Measurements from ENCODE around the gene TCP10L.

TCP10L gene

DNA sequence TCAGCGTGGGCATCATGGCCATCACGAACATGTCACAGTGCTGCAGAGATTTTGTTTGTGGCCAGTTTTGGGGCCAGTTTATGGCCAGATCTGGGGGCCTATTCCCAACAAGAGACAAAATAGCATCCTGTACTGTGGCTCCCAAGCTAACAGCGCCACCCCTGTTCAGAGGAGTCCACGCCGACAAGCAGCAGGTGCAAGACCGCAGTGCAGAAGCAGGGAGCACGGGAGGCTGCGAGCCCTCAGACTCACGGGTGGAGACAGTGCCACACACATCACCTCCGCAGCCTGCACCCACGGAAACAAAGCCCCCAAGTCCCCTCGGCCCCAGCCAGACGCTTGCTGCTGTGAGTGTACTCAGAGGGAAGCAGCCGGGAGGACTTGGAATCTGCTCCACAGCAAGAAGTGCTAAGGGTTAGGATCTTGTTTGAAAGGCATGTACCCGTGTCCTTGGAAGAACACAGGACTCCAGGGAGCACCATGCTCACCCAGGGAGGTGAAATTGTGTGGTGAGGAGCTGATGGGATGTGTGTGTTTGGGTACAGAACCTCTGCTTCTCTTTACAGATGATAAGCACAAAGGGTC, 7.1 kb downstream of the TCP10L start:
- TF ChIP-seq ZNF140 (tag by site-specific recombination; IDR thresholded peaks at IDR 0.05) (peak; percentile 37; the same call in 1 of the 2 replicates), ZNF121 (tag by site-specific recombination; IDR thresholded peaks at IDR 0.05) (no peak)
- TF ChIP-seq, protein P1, sequence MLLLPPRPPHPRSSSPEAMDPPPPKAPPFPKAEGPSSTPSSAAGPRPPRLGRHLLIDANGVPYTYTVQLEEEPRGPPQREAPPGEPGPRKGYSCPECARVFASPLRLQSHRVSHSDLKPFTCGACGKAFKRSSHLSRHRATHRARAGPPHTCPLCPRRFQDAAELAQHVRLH (tag by site-specific recombination; IDR thresholded peaks at IDR 0.05) = no peak
- H3K4me1 ChIP-seq (ENCODE audit: control insufficient read depth, insufficient read depth, low read length) = no peaks in the 10 kb centered on the region
- no peak overlapping the region for H3K4me3 ChIP-seq (ENCODE audit: low read depth, low read length)
- no peaks in the 10 kb centered on the region for H3K9me3 ChIP-seq (ENCODE audit: control insufficient read depth, insufficient read depth, low read depth, low read length)
- POLR2A ChIA-PET = no interaction called here
- CTCF ChIA-PET = interaction anchor here (0.7 to 5.5 kb wide), 5 partner anchors 8 to 889 kb away, joined by 3 to 23 read pairs (median 6); no protein-coding TSS in a partner anchor
- peaks cover 0 to 4% of the 10 kb centered on the region in 2 experiments; a peak in 1 of 3 replicates for H3K36me3 ChIP-seq (ENCODE audit: control insufficient read depth in 2 of 2, insufficient read depth in 1 of 2, low read length in 2 of 2)
- no peak overlapping the region for H3K27ac ChIP-seq (ENCODE audit: extremely low read depth, low read depth, low read length)

DNA sequence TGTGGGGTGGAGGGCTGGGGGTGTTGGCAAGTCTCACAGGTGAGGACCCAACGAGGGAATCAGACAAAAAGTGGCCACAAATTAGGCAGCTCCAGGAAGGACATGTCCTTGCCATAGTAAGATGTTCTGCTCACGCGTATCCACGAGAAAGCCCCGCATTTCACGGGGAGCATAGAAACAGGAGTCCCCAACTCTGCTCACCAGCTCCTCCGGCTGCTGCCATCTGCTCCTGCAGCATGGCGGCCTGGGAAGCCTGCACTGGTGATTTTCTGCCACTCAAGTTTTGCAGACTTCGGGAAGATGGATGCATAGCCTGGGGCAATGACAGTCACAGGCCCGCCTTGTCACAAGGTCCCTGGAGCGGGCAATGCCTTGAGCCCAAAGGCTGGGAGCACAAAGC, 9.3 kb downstream of the TCP10L start:
- H3K36me3 ChIP-seq (ENCODE audit: control insufficient read depth in 2 of 2, insufficient read depth in 1 of 2, low read length in 2 of 2) = peaks cover 0 to 4% of the 10 kb centered on the region in 2 experiments; a peak in 1 of 3 replicates
- H3K4me1 ChIP-seq (ENCODE audit: control insufficient read depth, insufficient read depth, low read length) = no peaks in the 10 kb centered on the region
- ChIA-PET POLR2A (no interaction called here), CTCF (interaction anchor here (1.0 to 1.4 kb wide), 3 partner anchors 11 to 37 kb away, joined by 3 to 5 read pairs (median 3); no protein-coding TSS in a partner anchor)
- no peak for TF ChIP-seq ZNF626 (tag by site-specific recombination; IDR thresholded peaks at IDR 0.05)
- TF ChIP-seq ZNF76 (tag by site-specific recombination; IDR thresholded peaks at IDR 0.05; ENCODE audit: borderline replicate concordance, low read depth) = no peak
- no peak for TF ChIP-seq KLF7 (tag by site-specific recombination; IDR thresholded peaks at IDR 0.05; ENCODE audit: borderline replicate concordance)
- TF ChIP-seq ZBTB48 (tag by site-specific recombination; IDR thresholded peaks at IDR 0.05) = no peak
- TF ChIP-seq, protein P2, sequence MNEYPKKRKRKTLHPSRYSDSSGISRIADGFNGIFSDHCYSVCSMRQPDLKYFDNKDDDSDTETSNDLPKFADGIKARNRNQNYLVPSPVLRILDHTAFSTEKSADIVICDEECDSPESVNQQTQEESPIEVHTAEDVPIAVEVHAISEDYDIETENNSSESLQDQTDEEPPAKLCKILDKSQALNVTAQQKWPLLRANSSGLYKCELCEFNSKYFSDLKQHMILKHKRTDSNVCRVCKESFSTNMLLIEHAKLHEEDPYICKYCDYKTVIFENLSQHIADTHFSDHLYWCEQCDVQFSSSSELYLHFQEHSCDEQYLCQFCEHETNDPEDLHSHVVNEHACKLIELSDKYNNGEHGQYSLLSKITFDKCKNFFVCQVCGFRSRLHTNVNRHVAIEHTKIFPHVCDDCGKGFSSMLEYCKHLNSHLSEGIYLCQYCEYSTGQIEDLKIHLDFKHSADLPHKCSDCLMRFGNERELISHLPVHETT (tag by site-specific recombination; IDR thresholded peaks at IDR 0.05) = no peak
- no peak for TF ChIP-seq ZFP37 (tag by site-specific recombination; IDR thresholded peaks at IDR 0.05)
- no peak for TF ChIP-seq ZNF23 (tag by site-specific recombination; IDR thresholded peaks at IDR 0.05; ENCODE audit: borderline replicate concordance)
- no peak for TF ChIP-seq ZNF366 (tag by site-specific recombination; conservative IDR thresholded peaks at IDR 0.05)
- TF ChIP-seq, protein P3, sequence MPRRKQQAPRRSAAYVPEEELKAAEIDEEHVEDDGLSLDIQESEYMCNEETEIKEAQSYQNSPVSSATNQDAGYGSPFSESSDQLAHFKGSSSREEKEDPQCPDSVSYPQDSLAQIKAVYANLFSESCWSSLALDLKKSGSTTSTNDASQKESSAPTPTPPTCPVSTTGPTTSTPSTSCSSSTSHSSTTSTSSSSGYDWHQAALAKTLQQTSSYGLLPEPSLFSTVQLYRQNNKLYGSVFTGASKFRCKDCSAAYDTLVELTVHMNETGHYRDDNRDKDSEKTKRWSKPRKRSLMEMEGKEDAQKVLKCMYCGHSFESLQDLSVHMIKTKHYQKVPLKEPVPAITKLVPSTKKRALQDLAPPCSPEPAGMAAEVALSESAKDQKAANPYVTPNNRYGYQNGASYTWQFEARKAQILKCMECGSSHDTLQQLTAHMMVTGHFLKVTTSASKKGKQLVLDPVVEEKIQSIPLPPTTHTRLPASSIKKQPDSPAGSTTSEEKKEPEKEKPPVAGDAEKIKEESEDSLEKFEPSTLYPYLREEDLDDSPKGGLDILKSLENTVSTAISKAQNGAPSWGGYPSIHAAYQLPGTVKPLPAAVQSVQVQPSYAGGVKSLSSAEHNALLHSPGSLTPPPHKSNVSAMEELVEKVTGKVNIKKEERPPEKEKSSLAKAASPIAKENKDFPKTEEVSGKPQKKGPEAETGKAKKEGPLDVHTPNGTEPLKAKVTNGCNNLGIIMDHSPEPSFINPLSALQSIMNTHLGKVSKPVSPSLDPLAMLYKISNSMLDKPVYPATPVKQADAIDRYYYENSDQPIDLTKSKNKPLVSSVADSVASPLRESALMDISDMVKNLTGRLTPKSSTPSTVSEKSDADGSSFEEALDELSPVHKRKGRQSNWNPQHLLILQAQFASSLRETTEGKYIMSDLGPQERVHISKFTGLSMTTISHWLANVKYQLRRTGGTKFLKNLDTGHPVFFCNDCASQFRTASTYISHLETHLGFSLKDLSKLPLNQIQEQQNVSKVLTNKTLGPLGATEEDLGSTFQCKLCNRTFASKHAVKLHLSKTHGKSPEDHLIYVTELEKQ (tag by site-specific recombination; IDR thresholded peaks at IDR 0.05; ENCODE audit: borderline replicate concordance) = no peak
- TF ChIP-seq ZNF121 (tag by site-specific recombination; IDR thresholded peaks at IDR 0.05) = no peak
- no peak for TF ChIP-seq MZF1 (tag by site-specific recombination; IDR thresholded peaks at IDR 0.05; ENCODE audit: borderline replicate concordance)
- TF ChIP-seq KLF8 (tag by site-specific recombination; IDR thresholded peaks at IDR 0.05) = no peak
- TF ChIP-seq ZNF174 (tag by site-specific recombination; IDR thresholded peaks at IDR 0.05) = no peak
- no peak for TF ChIP-seq ZNF664 (tag by site-specific recombination; IDR thresholded peaks at IDR 0.05)
- no peak for TF ChIP-seq ZNF433 (tag by site-specific recombination; IDR thresholded peaks at IDR 0.05; ENCODE audit: low read depth)
- no peak for TF ChIP-seq KLF16 (tag by site-specific recombination; IDR thresholded peaks at IDR 0.05)
- H3K27ac ChIP-seq (ENCODE audit: extremely low read depth, low read depth, low read length) = no peak overlapping the region
- H3K4me3 ChIP-seq (ENCODE audit: low read depth, low read length) = no peak overlapping the region
- no peaks in the 10 kb centered on the region for H3K9me3 ChIP-seq (ENCODE audit: control insufficient read depth, insufficient read depth, low read depth, low read length)
